ENCODE measurements around the gene PRRT1B.

Gene PRRT1B

DNA sequence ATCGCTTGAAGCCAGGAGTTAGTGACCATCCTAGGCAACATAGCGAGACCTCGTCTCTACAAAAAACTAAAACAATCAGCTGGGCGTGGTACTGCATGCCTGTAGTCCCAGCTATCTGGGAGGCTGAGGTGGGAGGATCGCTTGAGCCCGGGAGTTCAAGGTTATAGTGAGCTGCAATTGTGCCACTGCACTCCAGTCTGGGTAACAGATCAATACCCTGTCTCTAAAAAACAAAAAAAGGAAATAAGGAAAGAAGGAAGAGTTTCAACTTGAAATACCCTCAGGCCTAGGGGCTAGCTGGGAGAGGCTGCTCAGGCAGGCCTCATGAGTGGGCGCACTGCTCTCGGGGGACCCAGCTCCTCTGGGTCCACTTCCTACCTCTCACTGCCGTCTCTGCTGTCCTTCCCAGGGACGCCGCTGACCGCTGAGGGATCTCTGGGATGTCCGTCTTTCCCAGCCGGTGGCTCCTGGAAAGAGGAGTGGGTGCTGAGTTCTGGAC lies 56.4 kb downstream of the PRRT1B start:
- DNase-seq, result no peak

GRCh38 chr9:131603199-131603598 lies 57.9 kb downstream of the PRRT1B start:
- DNase-seq, result no peak

- DNase-seq, result no peak
Observed at GRCh38 chr9:131603711-131604439, 58.6 kb downstream of the PRRT1B start.

- no peak for DNase-seq
Observed at GRCh38 chr9:131605770-131606590, 60.7 kb downstream of the PRRT1B start.

DNA sequence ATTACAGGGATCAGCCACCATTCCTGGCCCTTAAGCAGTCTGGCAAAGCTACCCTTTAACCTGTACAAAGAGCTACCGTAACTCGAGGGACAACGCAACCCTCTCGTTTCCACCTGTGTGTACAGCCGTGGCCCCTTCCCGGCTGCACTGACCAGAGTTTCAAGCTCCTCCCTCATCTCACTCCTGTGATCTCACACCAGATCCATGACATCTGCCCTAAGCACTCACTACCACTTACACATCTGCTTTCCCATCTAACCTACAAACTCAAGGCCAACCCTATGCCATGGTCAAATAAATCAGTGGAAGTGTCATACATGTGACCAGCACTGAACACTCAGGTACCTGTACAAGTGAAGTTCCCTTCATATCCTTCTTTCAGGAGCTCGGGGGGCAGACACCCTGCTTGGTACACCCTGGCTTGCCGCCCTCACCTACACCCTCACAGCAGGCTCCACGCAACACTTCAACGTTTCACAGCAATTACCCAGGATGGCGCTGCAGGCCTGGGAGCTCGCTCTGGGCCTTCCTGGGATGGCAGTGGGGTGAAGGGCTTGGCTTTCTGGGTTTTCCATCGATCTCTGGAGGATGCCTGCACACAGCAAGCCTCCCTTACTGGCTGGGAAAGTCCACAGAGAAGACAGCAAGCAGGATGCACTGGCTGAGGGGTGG lies 61.7 kb downstream of the PRRT1B start:
- no peak for DNase-seq

GRCh38 chr9:131607591-131607990 lies 62.3 kb downstream of the PRRT1B start:
- DNase-seq, result no peak

- no peak for DNase-seq
Observed at GRCh38 chr9:131608493-131609037, 63.2 kb downstream of the PRRT1B start.

All from stimulated activated naive CD4-positive, alpha-beta T cell treated with Interleukin-2 at 50 U/mL for 16 hours (primary cell).